Retina (tissue), 1 donor: ENCODE measurements around the gene EDAR.

Experiments
- DNase-seq: peaks from one replicate; pipeline ENCODE4 v3.0.0-alpha.2; 2016

EDAR gene

DNA sequence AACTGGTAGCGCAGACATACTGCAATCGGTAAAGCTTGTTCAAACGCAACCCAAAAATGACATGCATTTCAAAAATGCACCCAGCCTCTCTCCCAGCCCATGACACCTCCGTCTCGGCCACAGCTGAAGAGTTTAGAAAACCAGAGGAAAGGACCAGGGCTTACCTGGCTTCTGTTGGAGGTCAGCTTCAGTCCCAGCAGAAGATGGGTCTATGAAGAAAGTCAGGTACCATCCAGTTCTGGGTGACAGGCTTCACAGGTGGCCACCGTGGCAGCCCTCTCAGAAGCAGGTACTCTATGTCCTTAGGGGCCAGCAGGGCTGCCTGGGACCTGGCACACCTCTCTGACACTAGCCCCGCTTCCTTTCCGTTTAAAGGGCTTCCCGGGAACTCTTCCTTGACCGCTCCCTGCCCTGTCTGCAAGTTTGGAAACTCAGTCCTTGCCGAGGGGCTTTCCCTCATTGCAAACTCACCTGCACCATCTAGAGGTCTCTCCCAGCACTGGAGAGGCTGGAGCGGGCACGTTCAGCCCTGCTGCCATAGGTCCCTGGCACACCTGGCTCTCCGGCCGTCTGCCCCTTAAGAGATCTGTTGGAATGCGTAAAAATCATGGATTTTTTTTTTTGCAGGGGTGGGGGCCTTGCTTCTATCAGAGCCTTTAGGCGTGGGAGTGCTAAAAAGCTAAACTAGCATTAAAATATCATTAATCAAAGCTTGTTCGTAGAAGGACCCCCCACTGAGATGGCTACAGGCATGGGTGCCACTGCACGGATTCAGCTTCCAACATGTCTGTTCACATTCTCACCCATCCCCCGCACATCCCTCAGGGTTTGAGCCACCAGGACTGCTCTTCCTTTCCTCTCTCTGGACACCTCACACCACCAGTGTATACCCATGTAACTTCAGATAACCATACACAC is at the start of gene EDAR:
Gene EDAR, minus strand, starts transcription at position 425 of the 918 bp plus-strand sequence. CDS start 58,206 bp downstream, outside the sequence.
- DNase-seq = peak; percentile 47

DNA sequence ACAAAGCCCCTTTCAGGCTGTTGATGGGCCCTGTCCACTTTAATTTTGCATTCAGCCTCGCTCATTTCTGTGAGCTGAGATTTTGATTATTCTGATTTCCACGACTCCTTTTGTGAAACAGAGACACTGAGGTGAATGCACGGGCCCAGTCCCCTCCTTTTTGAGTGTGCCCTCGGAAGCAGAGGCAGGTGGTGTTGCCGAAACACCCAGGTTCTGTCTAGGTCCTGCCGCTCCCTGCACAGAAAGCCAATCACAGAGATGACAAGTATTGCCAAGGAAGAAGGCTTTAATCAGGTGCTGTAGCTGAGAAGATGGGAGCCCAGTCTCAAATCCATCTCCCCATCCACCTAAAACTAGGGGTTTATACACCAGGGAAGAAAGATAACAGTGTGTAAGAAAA is 44.2 kb upstream of the EDAR start:
- no peak for DNase-seq

DNA sequence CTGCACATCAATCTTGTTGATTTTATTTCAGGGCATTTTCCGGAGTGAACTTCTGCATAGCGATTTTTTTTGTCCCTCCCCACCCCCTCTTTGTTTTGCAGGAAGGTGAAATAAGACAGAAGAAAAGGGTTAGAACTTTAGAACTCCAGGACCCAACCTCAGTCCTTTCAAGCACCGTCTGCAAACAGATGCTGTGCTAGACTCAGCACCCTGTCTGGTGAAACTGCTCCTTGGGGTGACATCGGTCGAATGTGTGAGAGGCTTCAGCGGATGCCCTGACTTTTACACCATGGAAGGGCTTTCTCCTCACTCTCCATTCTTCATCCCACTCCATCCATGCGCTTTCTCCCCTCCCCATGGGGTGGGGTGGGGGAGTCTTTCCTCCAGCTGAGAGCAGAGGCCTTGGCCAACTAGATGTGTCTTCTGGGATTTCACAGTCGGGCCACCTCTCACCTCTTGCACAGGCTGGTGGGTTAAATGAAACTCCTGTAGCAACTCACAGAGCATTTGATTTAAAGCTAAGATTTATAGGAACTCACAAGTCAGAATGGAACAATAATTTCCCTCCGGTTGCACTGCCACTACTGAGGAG is 43.3 kb upstream of the EDAR start:
- DNase-seq = no peak

DNA sequence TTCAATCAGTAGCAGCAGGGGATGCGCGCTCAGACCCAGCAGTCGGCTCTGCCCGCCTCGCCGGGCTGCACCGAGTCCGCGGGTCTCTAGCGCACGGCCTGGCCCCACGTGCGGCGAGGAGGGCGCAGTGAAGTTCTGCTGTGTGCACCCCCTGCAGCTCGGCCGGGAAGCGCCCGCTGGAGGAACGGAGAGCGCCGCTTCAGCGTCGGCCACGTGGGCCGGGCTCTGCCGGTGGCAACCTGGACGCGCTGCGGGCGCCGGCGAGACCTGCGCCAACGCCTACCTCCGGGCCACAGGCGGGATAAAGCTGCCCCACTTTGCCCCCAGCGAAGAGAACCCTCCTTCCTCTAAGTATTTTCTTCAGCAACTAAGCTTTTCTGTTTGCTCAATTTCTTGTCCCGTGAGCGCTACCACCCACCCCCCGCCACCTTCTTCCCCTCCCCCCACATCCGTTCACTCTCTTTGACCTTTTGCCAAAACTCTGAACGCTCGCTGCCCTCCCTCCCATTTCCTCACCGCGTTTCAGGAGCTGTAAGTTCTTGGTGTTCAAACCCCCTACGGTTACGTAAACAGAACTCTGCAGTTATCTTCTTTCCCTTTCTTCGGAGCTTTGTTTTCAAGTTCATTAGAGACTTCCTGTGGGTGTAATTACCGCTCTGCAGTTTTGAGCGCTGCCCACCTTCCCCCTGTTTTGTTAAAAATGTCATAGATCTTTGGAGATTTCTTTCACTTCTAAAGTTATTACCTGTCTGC is 42.6 kb upstream of the EDAR start:
- peak; percentile 68 for DNase-seq

DNA sequence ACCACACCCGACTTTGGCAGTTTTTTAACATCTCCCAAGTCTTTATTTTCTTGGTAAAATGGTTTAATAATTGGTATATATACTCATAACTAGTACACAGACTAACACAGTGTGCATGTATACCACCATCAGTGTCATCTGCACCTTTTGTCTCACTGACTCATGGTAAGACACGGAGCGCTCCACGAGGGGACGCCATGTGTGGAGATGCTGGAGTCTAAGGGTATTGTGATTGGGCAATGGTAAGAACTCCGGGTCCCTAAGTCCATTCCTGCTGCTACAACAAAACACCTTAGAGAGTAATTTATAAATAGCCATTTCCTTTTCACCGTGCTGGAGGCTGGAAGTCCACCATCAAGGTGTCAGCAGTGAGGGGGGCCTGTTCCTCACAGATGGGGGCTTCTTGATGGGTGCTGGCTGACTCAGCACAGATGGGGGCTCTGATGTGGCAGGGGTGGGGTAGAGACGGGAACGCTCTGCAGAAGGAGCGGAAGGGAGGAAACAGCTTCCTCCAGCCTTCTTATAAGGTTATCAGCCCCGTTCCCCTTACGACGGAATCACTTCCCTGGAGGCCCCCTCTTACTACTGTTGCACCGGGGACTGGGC is 42.0 kb upstream of the EDAR start:
- no peak for DNase-seq

DNA sequence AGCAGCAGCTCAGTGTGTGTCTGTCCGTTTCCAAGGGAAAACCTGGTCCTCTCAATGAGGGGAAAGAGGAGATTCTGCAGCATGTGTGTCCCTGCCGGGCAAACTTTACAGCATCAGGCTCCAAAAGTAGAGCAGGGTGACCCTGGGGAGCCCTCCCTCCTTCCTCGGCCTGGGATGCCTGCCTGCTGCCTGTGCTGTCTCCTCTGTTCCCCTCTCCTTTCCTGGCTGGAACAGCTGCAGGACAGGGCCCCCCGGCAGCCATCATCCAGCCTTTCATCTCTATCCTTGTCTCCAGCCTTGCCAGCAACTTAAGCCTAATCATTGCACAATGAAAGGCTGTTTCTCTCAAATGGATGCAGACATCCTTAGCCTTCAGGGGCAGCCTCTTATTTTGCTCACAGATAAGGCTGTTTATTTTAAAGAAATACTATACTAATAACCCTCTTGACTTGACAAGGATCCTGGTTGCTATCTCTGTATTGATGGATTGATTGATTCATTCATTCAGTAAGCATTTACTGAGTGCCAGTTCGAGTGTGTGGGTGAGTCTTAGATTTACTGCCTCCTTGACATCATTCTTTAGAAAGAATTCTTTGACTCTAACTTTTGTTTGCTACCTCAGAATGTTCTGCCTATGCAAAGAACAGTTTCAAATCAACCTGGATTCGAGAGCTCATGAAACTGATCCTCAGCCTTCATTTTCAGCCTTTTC is 40.6 kb upstream of the EDAR start:
- DNase-seq = no peak

DNA sequence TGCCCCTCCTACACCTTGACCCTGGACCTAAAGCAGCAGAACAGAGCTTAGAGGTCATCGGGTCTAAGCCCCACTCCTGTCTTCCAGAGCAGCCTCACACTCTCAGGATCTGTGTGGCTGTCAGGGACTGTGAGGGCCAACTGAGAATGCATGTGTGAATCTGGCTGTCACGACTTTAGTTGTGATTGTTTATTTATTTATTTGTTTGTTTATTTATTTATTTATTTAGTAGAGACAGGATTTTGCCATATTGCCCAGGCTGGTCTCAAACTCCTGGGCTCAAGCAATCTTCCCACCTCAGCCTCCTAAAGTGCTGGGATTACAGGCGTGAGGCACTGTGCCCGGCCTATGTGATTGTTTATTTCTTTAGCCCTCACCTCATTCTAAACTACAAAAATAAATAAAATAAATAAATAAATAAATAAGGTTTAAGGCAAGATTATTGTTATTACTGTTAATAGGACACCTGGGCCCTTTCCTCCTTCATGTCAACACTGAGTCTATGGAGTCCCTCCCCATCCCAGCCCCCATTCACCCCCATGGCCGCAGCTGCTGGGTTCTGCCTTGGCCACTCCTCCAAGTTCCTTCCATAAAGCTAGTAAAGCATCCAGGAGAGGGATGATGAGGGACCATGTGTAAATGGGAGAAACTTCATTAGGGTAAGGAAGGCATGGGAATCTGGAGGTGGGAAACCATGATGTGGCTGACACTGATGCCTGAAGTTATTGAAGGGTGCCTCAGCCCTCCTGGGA is 39.9 kb upstream of the EDAR start:
- no peak for DNase-seq

DNA sequence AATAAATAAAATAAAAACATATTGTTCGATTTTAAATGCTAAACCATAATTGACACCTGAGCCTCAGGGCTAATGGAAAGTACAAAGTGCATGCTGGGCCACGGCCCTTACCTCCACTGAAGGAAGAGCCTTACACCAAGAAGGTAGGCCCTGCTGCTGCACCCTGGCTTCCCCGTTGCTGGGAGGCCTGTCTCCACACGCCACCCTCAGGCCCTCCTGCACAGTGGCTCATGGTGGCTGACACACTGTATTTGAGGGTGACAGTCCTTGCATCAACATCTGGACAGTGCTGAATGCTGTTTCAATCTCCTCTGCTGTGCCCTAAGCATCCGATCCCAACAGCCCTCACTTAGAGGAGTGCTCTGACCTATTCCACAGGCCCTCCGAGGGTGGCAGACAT is 39.3 kb upstream of the EDAR start:
- DNase-seq = no peak

DNA sequence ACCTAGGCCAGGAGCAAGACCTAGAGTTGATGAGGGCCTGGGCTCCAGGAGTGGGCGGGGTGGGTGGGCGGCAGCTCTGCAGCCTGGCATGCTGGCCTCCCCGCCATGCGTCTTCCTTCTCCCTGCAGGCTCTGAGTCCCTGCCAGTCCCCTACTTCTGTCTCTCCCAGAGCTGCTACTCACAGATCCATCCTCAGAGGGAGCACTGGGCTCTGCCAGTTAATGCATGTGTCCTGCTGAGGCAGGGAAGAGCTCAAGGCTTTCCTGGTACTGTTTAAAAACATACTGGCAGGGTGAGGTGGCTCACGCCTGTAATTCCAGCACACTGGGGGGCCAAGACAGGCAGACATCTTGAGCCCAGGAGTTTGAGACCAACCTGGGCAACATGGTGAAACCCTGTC is 38.7 kb upstream of the EDAR start:
- DNase-seq = no peak

DNA sequence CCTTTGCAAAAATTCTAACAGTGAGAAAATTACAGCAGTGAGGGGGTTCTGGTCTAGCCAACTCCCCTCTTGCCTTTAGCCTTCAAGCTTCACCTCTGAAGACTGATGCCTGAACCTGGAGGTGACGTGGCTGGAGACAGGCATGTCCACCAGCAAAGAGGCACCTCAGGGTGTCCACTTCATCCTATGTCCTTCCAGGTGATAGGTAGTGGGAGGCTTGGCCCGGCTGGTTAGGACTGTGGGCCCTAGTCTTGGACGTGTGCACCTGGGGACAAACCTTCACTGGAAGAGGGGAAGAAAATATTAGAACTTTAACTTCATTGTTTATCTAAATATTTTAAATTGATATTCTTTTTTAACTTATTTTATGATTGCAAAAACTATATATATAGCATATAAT is 35.5 kb upstream of the EDAR start:
- DNase-seq = no peak

DNA sequence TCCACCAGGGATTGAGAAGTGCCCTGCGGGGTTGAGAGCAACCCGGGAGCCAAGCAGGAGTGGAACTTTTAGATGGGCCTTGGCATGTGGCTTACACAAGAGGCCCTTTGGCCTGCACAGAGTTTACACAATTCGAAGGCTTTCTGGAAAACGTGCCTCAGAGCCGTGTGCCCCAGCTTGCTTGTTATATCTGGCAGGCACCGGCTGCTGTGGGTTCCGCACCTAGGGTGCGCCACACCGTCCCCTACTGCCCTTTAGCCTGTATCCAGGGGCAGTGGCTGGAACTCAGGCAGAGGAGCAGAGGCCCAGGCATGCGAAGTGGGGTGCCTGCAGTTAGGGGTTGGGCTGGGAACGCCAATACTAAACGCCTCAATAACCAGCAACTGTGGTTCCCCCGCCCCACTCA is 32.9 kb upstream of the EDAR start:
- no peak for DNase-seq

DNA sequence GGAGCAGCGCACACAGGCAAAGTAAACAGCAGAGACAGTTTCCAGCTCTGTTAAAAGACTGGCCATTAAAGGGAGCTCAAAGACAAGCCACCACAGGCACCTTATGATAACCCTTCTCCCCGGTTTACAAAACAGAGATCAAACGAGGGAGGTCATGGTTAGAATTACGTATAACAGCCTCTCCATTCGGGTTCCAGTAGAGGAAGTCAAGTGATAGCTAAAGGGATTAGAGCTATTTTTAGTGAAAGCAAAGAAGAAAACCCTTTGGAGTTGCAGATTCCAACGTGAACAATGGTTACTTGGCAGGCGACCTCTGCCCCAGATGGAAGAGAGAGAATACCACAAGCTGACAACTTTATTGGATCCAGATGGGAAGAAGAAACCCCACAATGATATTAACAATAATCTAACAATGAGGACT is 31.2 kb upstream of the EDAR start:
- no peak for DNase-seq

DNA sequence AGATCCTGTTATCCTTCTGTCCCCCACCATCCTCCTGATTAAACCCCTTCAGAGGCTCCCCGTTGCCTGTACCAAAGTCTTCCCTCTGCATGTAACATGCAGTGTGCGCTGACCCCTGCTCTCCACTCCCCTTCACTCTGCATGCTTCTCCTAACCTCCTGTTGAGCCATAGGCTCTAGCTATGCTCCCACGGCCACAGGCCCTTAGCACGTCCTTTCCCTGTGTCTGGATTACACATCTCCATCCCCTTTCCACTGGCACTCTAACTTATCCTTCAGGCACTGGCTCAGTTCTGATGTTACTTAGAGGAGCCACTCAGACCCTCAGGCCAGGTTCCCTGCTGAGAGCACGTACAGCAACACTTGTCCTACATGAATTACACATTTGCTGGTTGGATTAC is 29.4 kb upstream of the EDAR start:
- no peak for DNase-seq

DNA sequence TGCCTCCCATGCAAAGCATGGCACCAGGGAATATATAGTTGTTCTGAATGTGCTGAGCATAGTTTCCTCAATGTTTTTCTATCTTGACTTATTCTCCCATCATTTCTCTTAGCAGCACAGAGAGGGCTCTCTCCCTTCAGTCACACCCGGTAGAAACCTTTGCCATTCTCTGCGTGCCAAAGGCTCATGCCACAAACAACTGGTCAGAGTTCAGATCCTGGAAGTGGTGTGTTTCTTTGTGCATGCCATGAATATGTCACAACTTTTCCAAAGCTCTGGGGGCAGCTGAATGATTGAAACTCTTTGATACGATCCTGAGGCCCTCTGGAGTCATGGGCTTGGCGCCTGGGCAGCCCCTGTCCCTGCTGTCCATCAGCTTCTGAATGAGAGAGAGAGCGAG is 28.0 kb upstream of the EDAR start:
- no peak for DNase-seq

DNA sequence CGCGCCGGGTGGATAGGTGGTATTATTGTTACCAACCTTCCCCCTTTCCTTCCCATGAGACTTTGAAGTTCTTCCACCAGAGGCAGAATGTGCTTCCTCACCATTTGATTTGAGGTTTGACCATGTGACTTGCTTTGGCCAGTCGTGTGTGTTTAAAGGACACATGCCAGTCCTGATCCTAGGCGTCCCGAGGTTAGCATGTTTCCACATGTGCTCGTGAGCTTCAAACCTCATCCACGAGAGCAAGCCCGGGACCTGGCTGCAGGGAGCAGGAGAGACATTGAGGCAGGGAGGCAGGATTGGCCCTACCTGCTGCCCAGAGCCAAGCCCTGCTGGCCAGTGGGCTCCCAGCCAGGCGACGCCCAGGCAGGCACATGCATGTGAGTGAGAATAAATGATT is 27.4 kb upstream of the EDAR start:
- DNase-seq = no peak

DNA sequence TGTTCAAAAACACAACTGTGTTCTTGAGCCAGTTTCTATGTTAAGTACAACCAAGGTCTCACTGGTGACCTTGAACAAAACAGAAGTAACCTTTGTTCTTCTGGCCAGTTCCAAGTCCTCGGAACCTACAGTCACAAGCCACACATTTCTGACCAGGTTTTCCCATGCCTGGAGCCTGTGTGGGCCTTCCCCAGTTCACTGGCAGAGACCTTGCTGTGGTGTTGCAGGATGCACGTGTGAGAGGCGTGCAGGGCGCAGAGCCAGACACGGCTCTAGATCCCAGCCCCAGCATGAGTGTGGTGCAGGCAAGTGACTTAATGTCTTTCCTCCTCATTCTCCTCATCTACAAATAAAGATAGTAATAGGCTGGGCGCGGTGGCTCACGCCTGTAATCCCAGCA is 25.5 kb upstream of the EDAR start:
- DNase-seq = no peak

DNA sequence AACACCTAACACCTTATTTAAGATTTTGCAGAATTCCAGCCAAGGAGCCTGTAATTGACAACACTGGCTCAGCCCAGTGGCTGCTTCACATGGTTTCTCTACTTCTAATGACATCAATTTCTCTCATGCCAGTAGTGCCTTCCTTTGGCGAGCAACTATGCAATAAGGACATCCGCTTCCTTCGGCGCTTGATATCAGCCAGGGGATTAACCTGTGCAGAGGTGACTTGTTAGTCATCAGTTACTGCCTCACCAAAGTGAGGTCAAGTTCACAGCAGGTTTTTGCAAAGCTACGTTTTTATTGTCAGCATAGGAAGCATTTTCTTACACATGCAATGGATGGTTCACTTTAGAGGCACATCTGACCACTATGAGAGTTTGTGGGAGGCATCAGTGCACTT is 24.0 kb upstream of the EDAR start:
- no peak for DNase-seq

DNA sequence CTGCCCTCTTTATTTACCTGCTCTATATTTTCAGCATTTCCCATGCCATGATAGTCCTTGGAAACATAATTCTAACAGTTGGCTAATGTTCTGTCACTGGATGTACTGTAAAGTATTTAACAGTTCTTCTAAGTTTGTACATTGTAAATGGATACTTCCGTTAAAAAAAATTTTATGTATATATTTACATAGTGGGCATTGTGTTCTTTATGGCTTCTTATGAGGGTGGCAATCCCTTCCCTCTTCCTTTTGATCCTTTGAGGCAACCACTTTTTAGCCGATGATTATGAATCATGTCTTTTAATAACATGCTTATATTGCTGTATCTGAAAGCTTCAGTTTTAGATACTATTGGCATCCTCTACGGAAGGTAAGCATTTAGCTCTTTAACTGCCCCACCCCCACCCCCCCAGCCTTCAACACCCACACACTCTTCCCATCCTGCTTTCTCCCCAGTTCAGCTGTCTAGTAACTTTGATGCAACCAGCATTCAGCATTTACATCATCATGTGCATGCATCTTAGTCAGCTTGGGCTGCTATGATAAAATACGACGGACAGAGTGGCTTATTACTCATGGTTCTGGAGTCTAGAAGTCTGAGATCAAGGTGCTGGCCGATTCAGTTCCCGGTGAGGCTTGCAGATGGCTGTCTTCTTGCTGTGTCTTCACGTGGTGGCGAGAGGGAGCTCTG is 21.0 kb upstream of the EDAR start:
- no peak for DNase-seq

DNA sequence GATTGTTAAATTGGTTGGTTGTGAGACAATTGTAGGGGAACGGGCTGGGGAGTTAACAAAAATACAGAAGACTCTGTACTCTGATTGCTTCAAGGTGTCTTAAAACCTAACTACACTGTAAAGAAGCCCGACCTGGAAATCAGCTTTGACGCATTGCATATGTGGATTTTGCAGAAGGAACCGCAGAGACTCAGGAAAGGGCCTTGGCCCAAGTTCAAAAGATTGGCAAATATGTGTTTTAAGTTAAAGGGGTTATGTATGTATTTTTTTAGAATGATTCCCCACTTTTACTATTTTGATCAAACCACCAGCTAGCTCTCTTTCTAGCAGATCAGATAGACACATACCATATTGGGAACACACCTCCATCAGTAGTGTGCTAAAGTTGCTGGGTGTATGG is 18.0 kb upstream of the EDAR start:
- DNase-seq = no peak

DNA sequence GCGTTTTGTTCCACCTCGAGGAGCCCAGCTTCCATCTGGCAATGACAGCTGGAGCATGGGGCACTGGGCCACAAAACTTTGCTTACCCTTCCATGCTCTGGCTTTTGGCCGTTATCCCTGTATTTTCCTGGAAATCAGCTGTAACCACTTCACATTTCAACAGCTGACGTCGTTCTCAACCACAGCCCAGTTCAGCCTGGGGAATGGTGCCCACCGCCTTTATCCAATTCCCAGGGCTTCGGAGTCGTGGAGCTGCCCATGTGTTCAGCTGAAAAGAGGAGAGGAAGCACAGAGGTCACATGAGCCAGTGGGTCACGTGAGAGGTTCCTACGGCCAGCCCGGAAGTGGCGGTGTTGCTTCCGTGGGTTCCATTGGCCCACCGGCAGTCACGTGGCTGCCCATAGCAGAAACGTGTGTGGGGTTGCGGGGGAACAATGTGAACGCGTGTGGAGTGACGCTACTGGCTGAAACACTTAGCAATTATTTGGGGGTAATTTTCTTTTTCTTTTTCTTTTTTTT is 16.7 kb upstream of the EDAR start:
- DNase-seq = no peak

DNA sequence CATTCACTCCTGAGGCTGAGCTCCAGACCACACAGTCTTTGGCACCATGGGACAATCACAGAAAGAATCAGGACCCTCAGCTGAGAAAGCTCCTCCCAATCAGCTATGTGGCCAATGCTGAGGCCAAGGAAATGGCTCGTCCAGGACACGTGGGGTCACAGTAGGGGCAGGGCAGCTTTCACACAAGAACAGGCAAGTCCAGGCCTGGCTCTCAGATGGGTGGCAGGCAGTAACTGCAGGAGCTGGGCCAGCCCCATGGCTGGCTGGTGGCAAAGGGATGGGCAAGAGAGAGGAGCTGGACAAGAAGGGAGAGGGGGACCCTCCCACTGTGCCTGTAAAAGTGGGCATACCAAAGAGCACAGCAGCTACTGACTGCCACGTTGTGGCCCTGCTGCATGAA is 12.2 kb upstream of the EDAR start:
- no peak for DNase-seq
